B cell (primary cell): ENCODE data around the gene MR1. TPM values are rescaled to one million over a fixed set of nuclear protein-coding genes. Genes with fewer than 3 reads are reported as not detected.
A peak's percentile ranks its signal among the peaks of the same experiment; 100 is the strongest.

Source experiments
- ATAC-seq: fragments of 200-7000 bp; cut with Tn5 transposase; one replicate; pipeline ENCODE4 v1.10.0; 2021; ENCODE audit warnings: low read depth, mild to moderate bottlenecking, moderate number of reproducible peaks, moderate library complexity
- CTCF ChIA-PET: fragments of 350-600 bp; sonication (Branson Sonifier 250); formaldehyde crosslinking; loops from one replicate; lab custom pipeline; 2021; ENCODE audit warnings: antibody characterized with exemption, inconsistent platforms; lab: Charles Lee
- POLR2A ChIA-PET: fragments of 350-600 bp; sonication (Branson Sonifier 250); formaldehyde crosslinking; loops from one replicate; lab custom pipeline; 2021; ENCODE audit warnings: antibody characterized with exemption; lab: Charles Lee
- DNase-seq: peaks from one replicate; pipeline ENCODE4 v3.0.0; 2013
- H2AFZ ChIP-seq: 2 replicates; pipeline ENCODE4 v1.6.1; 2012; ENCODE audit warnings: mild to moderate bottlenecking, low read depth, low read length; ENCODE audit not compliant: insufficient read depth, poor library complexity, severe bottlenecking
- H3K27ac ChIP-seq, 2 donors: 1 replicate in 1 of 2; 2 replicates in 1 of 2; pipeline ENCODE4 v1.5.1; 2012 to 2013; ENCODE audit warnings: low read length in 2 of 2, mild to moderate bottlenecking in 2 of 2, moderate library complexity in 1 of 2
- H3K27me3 ChIP-seq, 4 experiments: fragments of 200-600 bp in 1 of 4; sonication (generic) in 1 of 4; replicated peaks in 1 of 4; 1 replicate in 2 of 4; 2 replicates in 2 of 4; pipeline versions ENCODE4 v1.6.1 to v1.7.0; 2013 to 2016; ENCODE audit warnings: low read length in 3 of 4, mild to moderate bottlenecking in 2 of 4, mixed read lengths in 1 of 4, moderate library complexity in 1 of 4; ENCODE audit not compliant: insufficient read depth in 4 of 4, control insufficient read depth in 3 of 4; ENCODE audit errors: control extremely low read depth in 1 of 4
- H3K36me3 ChIP-seq, 2 experiments: replicated peaks in 1 of 2; 1 replicate in 1 of 2; 2 replicates in 1 of 2; pipeline versions ENCODE4 v1.6.1 to v1.7.1; 2013; ENCODE audit warnings: low read length in 1 of 2; ENCODE audit not compliant: insufficient read depth in 2 of 2, control insufficient read depth in 1 of 2; ENCODE audit errors: control extremely low read depth in 1 of 2, extremely low read depth in 1 of 2
- H3K4me1 ChIP-seq, 2 donors: fragments of 200-600 bp in 1 of 2; sonication (generic) in 1 of 2; 1 replicate in 1 of 2; 2 replicates in 1 of 2; pipeline versions ENCODE4 v1.5.1 to v1.6.1; 2013 to 2017; ENCODE audit warnings: low read length in 2 of 2; ENCODE audit not compliant: control insufficient read depth in 2 of 2, insufficient read depth in 2 of 2
- H3K4me2 ChIP-seq: replicated peaks from 2 replicates; pipeline ENCODE3; 2012; ENCODE audit warnings: mild to moderate bottlenecking, low read depth, low read length; ENCODE audit not compliant: poor library complexity, severe bottlenecking
- H3K4me3 ChIP-seq, 5 experiments: fragments of 200-600 bp in 1 of 5; sonication (generic) in 1 of 5; 1 replicate in 3 of 5; 2 replicates in 2 of 5; pipeline versions ENCODE4 v1.5.1 to v1.7.0; 2011 to 2016; ENCODE audit warnings: low read length in 4 of 5, mild to moderate bottlenecking in 4 of 5, low read depth in 2 of 5, control low read depth in 1 of 5, moderate library complexity in 1 of 5; ENCODE audit not compliant: insufficient read depth in 1 of 5; ENCODE audit errors: control extremely low read depth in 1 of 5, extremely low read depth in 1 of 5
- H3K79me2 ChIP-seq: fragments of 200-600 bp; sonication (generic); one replicate; pipeline ENCODE4 v1.6.0; 2016; ENCODE audit warnings: low read length; ENCODE audit not compliant: control insufficient read depth, insufficient read depth
- H3K9ac ChIP-seq: fragments of 200-600 bp; sonication (generic); 2 replicates; pipeline ENCODE4 v1.6.1; 2017; ENCODE audit warnings: mild to moderate bottlenecking, low read length, moderate library complexity
- H3K9me3 ChIP-seq, 3 donors: one replicate each; pipeline versions ENCODE4 v1.6.1 to v1.7.1; 2013; ENCODE audit warnings: low read length in 2 of 3; ENCODE audit not compliant: control insufficient read depth in 2 of 3, insufficient read depth in 1 of 3; ENCODE audit errors: control extremely low read depth in 1 of 3
- H4K20me1 ChIP-seq: 2 replicates; pipeline ENCODE4 v1.6.0; 2012; ENCODE audit warnings: mild to moderate bottlenecking, low read length; ENCODE audit not compliant: insufficient read depth, control insufficient read depth, poor library complexity, severe bottlenecking
- H3K27ac Mint-ChIP-seq: one replicate; pipeline ENCODE4 v1.8.0; 2021; ENCODE audit warnings: mixed read lengths
- H3K27me3 Mint-ChIP-seq: one replicate; pipeline ENCODE4 v1.8.0; 2021; ENCODE audit warnings: mixed read lengths
- H3K4me1 Mint-ChIP-seq: one replicate; pipeline ENCODE4 v1.8.0; 2021; ENCODE audit warnings: mixed read lengths
- H3K4me3 Mint-ChIP-seq: one replicate; pipeline ENCODE4 v1.8.0; 2021; ENCODE audit warnings: mixed read lengths
- H3K9me3 Mint-ChIP-seq: one replicate; pipeline ENCODE4 v1.8.0; 2022; ENCODE audit warnings: mixed read lengths; ENCODE audit not compliant: insufficient read depth
- CTCF ChIP-seq: fragments of 200-600 bp; IDR thresholded peaks from one replicate; pipeline ENCODE4 v1.8.0; 2022; ENCODE audit warnings: antibody characterized with exemption, mild to moderate bottlenecking
- EZH2 ChIP-seq: IDR thresholded peaks from 2 replicates; pipeline ENCODE4 v1.6.1; 2012; ENCODE audit warnings: borderline replicate concordance, low read depth, mild to moderate bottlenecking, moderate library complexity, low read length; ENCODE audit not compliant: insufficient read depth, poor library complexity, severe bottlenecking
- WGBS: methylation state at CpG from one replicate; pipeline ENCODE4 v1.1.5; 2013; ENCODE audit warnings: missing lambda C conversion rate; ENCODE audit not compliant: insufficient coverage; 5-methylcytosine and 5-hydroxymethylcytosine counted together
- intact Hi-C: fragments of 100-400 bp; cut with micrococcal nuclease; formaldehyde crosslinking; loops from one replicate; pipeline ENCODE4 v1.10.0; 2022
- polyA plus RNA-seq: library from polyadenylated mRNA; depleted of rRNA; stranded (reverse); fragments of >200 nt; gene quantifications from 2 replicates; pipeline ENCODE4 v1.2.3, GENCODE V29; 2012
- total RNA-seq, 2 donors: library from RNA; stranded (reverse); fragments of 120-200 nt in 1 of 2; gene quantifications; 1 replicate in 1 of 2; 2 replicates in 1 of 2; pipeline versions ENCODE4 v1.2.3 to v1.2.4, GENCODE V29; 2013 to 2022

MR1 gene
- total and polyA plus RNA-seq, 2 donors (not counting 1 experiment from before 2014, with no cell fraction given) = 9.5 to 28.2 TPM

- H3K27me3 Mint-ChIP-seq = no peaks in the 10 kb centered on the region
- H3K27ac Mint-ChIP-seq = no peak overlapping the region
- no peaks in the 10 kb centered on the region for H3K9me3 Mint-ChIP-seq
- Histone ChIP-seq H3K36me3 (no peaks in the 10 kb centered on the region), H3K79me2 (no peaks in the 10 kb centered on the region), H3K9me3 (no peaks in the 10 kb centered on the region), H3K4me3 (no peak overlapping the region), H4K20me1 (no peaks in the 10 kb centered on the region), H2AFZ (no peak overlapping the region), H3K4me2 (no peak overlapping the region), H3K27me3 (no peaks in the 10 kb centered on the region), H3K27ac (no peak overlapping the region), H3K4me1 (peaks cover 32 to 37% of the 10 kb centered on the region in 2 donors), H3K9ac (no peak overlapping the region)
- H3K4me1 Mint-ChIP-seq = peaks cover 58% of the 10 kb centered on the region
- ChIA-PET CTCF (interaction anchor here (1.2 to 6.8 kb wide), 4 partner anchors 14 to 64 kb away, joined by 3 to 141 read pairs (median 78); partner anchors contain the start of gene IER5), POLR2A (interaction anchor here (0.7 to 6.8 kb wide), 4 partner anchors 15 to 38 kb away, joined by 3 to 98 read pairs (median 22); partner anchors contain the start of gene IER5)
- H3K4me3 Mint-ChIP-seq = no peak overlapping the region
- intact Hi-C loops = loop anchor here (10.0 kb wide), 1 partner anchor 1148 kb away; the partner anchor contains the start of gene CEP350
- TF ChIP-seq CTCF (no peak), EZH2 (no peak)
- DNase-seq = no peak
- no peak for ATAC-seq
These were observed 69.1 kb downstream of the MR1 start for GRCh38 chr1:181102841-181103240.

- H3K27me3 ChIP-seq = no peaks in the 10 kb centered on the region
- no peaks in the 10 kb centered on the region for H3K79me2 ChIP-seq
- H4K20me1 ChIP-seq = no peaks in the 10 kb centered on the region
- ChIA-PET CTCF (interaction anchor here (0.6 to 6.8 kb wide), 6 partner anchors 14 to 65 kb away, joined by 3 to 141 read pairs (median 18); partner anchors contain the start of gene IER5), POLR2A (interaction anchor here (0.7 to 6.8 kb wide), 6 partner anchors 10 to 38 kb away, joined by 3 to 98 read pairs (median 11); partner anchors contain the start of gene IER5)
- no peak overlapping the region for H3K27ac ChIP-seq
- Mint-ChIP-seq H3K4me1 (peaks cover 55% of the 10 kb centered on the region), H3K9me3 (no peaks in the 10 kb centered on the region), H3K27ac (peak overlapping the region; percentile 42), H3K4me3 (no peak overlapping the region), H3K27me3 (no peaks in the 10 kb centered on the region)
- TF ChIP-seq EZH2 = no peak
- no peak for TF ChIP-seq CTCF
- 100% methylated on average over 1 of the region's 7 CpGs for WGBS
- no peak overlapping the region for H3K9ac ChIP-seq
- no peaks in the 10 kb centered on the region for H3K36me3 ChIP-seq
- DNase-seq (no peak), ATAC-seq (no peak)
- intact Hi-C loops = loop anchor here (10.0 kb wide), 1 partner anchor 1149 kb away; the partner anchor contains the start of gene CEP350
- peaks cover 32 to 37% of the 10 kb centered on the region in 2 donors for H3K4me1 ChIP-seq
- no peak overlapping the region for H3K4me3 ChIP-seq
- H3K9me3 ChIP-seq = no peaks in the 10 kb centered on the region
- no peak overlapping the region for H2AFZ ChIP-seq
- H3K4me2 ChIP-seq = no peak overlapping the region
These were observed 69.6 kb downstream of the MR1 start for GRCh38 chr1:181103399-181103798.
